AG04449 (cell line): ENCODE measurements around the gene TRMT2B.
"Not testable (repeated sequence)": the region's sequence is repeated elsewhere in the genome, so short reads cannot be mapped to it uniquely, and the experiment has no call there.

Experiments used
- CTCF ChIA-PET: fragments of 350-600 bp; formaldehyde crosslinking; extraction: SDS; loops from one replicate; lab custom pipeline; 2021; ENCODE audit warnings: antibody characterized with exemption; lab: Yijun Ruan, JAX
- POLR2A ChIA-PET: fragments of 400-600, 350-600 bp; formaldehyde crosslinking; extraction: SDS; loops from one replicate; lab custom pipeline; 2020; ENCODE audit warnings: antibody characterized with exemption, inconsistent platforms; lab: Yijun Ruan, JAX
- DNase-seq: peaks from one replicate; pipeline ENCODE4 v3.0.0-alpha.2; 2010; ENCODE audit warnings: low read depth, low spot score
- H3K4me3 ChIP-seq: 2 replicates; pipeline ENCODE4 v1.5.1; 2011; ENCODE audit warnings: low read depth, mild to moderate bottlenecking, control low read depth, low read length
- TF ChIP-seq, protein P1 (sequence below): IDR thresholded peaks from one replicate; pipeline ENCODE4 v1.5.1; 2011; ENCODE audit warnings: mild to moderate bottlenecking, moderate library complexity, low read length, control low read depth, inconsistent platforms; ENCODE audit not compliant: insufficient read depth; ENCODE audit errors: missing control alignments

TRMT2B gene

DNA sequence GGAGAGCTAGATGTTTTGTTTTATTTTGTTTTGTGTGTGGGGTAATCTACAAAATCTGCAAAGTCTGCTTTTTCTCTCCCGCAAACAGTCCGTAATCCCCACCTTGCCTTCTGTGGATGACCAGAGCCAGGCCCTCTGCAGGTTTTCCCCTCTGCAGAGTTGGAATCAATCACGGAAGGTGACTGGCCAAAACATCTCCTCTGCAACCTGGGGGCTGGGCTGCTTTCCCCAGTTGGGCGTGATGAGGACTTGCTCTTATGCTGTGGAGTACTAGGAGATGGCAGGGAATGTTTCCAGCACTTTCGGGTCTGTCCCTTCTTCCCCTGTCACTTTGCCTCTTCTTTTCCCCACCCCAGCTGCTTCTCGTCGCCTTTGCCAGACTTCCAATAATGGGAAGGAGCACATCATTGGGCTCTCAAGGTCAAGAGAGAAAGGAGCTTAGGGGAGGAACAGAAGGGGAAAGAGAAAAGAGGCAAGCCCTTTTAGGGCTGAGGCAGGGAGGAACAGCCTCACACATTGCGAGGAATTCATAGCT is 27.9 kb upstream of the TRMT2B start:
- ChIA-PET POLR2A (no interaction called here), CTCF (no interaction called here)
- H3K4me3 ChIP-seq, result peak overlapping the region; percentile 56
- TF ChIP-seq, protein P1, sequence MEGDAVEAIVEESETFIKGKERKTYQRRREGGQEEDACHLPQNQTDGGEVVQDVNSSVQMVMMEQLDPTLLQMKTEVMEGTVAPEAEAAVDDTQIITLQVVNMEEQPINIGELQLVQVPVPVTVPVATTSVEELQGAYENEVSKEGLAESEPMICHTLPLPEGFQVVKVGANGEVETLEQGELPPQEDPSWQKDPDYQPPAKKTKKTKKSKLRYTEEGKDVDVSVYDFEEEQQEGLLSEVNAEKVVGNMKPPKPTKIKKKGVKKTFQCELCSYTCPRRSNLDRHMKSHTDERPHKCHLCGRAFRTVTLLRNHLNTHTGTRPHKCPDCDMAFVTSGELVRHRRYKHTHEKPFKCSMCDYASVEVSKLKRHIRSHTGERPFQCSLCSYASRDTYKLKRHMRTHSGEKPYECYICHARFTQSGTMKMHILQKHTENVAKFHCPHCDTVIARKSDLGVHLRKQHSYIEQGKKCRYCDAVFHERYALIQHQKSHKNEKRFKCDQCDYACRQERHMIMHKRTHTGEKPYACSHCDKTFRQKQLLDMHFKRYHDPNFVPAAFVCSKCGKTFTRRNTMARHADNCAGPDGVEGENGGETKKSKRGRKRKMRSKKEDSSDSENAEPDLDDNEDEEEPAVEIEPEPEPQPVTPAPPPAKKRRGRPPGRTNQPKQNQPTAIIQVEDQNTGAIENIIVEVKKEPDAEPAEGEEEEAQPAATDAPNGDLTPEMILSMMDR, result no peak
- no peak for DNase-seq

DNA sequence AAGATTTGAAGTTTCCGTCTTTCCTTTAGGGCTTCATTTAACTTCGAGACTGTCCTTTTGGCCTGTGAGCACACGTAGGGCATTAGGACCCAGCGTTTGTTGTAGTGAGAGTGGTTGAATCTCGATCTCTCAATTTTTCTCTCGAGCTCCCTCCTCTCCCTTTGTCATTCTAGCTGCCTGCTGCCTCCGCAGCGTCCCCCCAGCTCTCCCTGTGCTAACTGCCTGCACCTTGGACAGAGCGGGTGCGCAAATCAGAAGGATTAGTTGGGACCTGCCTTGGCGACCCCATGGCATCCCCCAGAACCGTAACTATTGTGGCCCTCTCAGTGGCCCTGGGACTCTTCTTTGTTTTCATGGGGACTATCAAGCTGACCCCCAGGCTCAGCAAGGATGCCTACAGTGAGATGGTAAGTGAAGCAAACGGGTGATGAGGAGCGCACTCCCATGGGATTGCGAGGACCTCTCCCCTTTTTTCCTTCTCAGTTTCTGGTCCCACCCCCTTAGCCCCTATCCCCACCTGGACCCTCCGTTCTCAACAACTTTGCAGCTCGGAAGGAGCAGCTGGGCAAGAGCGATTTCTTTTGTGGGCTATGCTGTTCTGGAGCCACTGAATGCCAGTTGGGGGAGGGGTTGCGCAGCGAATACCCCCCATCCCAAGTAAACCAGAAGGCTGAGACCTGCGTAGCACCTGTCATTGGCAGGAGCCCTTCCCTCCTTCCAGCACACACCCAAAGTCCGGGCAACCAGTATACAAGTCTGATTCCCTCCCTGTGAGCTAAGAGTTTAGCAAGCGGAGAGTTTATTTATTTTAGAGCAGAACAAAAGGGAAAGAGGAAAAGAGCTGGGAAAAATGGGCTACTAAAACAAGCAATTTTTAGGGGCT is 27.0 kb upstream of the TRMT2B start, which contains the start of gene TMEM35A:
Gene TMEM35A, plus strand, starts transcription at position 164 of the 883 bp plus-strand sequence. Its CDS starts 124 bp downstream, at position 288.
- peak within 1 kb of the TSS; percentile 56 for H3K4me3 ChIP-seq
- DNase-seq, result no peak
- POLR2A ChIA-PET, result interaction anchor here (0.6 kb wide), 1 partner anchor 17 kb away, joined by 3 read pairs; no protein-coding TSS in a partner anchor
- CTCF ChIA-PET, result no interaction called here
- TF ChIP-seq, protein P1, result no peak

DNA sequence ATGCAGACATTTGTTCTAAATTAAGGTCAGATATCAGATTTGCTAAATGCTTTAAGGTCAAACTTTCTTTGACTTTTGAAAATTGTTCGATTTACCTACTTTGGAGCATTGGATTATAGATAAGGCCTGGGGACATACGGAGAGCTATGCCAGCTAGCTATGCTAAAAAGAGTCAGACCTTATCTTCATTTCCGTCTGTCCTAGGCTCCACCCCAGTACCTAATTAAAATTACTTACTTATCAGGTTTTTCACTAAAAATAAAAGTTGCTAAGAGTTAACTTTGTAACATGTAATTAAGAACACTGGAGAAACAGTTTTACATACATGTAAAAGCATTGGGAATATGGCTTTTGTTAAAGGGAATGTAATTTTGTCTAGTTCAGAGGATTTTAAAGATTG is 19.7 kb upstream of the TRMT2B start:
- ChIA-PET POLR2A (no interaction called here), CTCF (no interaction called here)
- TF ChIP-seq, protein P1, result no peak
- no peak for DNase-seq
- H3K4me3 ChIP-seq, result no peak overlapping the region

DNA sequence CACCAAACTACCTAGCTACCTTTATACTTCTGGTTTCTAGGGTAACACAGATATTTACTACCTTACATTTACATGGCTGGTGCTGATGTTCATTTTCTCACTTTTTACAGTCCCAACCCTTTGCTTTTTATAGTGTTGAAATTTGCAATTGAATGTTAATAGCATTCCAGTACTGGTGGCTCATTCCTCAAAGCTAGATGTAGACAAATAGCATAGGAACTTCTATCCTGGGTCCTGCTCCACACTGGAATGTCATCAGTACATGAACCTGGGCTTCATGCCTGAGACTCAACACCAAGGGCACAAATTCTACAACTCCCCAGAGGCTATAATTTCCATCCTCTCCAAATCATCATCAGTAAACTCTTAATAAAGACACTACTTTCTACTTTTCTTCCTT is 10.3 kb upstream of the TRMT2B start:
- H3K4me3 ChIP-seq, result no peak overlapping the region
- peak; percentile 21 for DNase-seq
- TF ChIP-seq, protein P1, result no peak
- POLR2A ChIA-PET, result interaction anchor here (0.7 kb wide), 1 partner anchor 17 kb away, joined by 3 read pairs; no protein-coding TSS in a partner anchor
- CTCF ChIA-PET, result no interaction called here

DNA sequence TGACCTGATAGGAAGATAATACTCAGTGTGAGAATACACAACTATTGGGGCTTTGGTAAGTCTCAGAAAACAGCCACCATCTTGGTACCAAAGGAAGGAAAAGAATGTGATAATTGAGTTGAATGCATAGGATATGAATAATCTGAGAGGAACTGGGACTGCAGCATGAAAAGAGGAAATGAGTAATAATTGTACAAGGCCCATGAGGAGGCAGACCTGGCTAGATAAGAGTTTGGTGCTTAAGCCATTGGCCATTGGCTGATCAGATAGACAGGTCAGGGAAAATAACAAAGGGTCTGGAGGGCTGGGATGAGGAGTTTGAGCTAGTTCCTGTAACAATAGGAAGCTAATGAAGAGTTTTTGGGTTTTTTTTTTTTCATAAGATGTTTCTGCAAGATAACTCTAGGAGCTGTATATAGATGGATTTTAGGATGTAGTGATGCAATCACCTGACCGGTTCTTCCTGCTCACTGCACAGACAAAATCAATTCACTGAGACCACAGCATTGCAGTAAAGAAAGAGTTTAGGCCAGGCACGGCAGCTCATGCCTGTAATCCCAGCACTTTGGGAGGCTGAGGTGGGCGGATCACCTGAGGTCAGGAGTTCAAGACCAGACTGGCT is 5.3 kb upstream of the TRMT2B start:
- POLR2A ChIA-PET, result no interaction called here
- peak; percentile 24 for DNase-seq
- no peak overlapping the region for H3K4me3 ChIP-seq
- CTCF ChIA-PET, result no interaction called here
- TF ChIP-seq, protein P1, result no peak

DNA sequence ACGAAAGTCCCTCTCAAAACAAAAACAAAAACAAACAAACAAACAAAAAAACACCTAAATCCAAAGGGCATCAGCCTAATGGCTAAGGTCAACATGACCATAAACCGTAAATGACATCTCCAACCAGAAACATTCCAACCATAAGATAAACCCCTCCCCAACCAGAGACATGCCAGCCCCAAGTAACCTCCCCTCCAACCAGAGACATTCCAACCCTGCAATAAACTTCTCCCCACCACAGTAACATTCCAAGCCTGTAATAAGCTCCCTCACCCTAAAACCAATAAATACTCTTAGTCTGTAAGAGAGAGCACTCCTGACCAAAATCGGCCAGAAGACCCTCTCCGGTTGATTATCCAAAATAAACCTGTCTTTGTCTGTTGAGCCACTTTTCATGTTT is 4.6 kb upstream of the TRMT2B start:
- POLR2A ChIA-PET, CTCF ChIA-PET, DNase-seq, H3K4me3 ChIP-seq: not testable (repeated sequence)
